Activated naive CD4-positive, alpha-beta T cell treated with anti-CD3 and anti-CD28 coated beads, Interleukin-2, amount 50 U/mL, for 24 hours (primary cell): Measurements from ENCODE around the gene CRB2.

ENCODE experiments used
- H3K27ac Mint-ChIP-seq: one replicate; pipeline ENCODE4 v1.8.0; 2021; ENCODE audit warnings: mild to moderate bottlenecking, mixed read lengths
- H3K27me3 Mint-ChIP-seq: one replicate; pipeline ENCODE4 v1.8.0; 2021; ENCODE audit warnings: mixed read lengths
- H3K36me3 Mint-ChIP-seq: one replicate; pipeline ENCODE4 v1.8.0; 2021; ENCODE audit warnings: mixed read lengths
- H3K4me1 Mint-ChIP-seq: one replicate; pipeline ENCODE4 v1.8.0; 2021; ENCODE audit warnings: mixed read lengths
- H3K4me3 Mint-ChIP-seq: one replicate; pipeline ENCODE4 v1.8.0; 2021; ENCODE audit warnings: mild to moderate bottlenecking, mixed read lengths
- H3K9me3 Mint-ChIP-seq: one replicate; pipeline ENCODE4 v1.8.0; 2021; ENCODE audit warnings: mixed read lengths

The CRB2 gene

DNA sequence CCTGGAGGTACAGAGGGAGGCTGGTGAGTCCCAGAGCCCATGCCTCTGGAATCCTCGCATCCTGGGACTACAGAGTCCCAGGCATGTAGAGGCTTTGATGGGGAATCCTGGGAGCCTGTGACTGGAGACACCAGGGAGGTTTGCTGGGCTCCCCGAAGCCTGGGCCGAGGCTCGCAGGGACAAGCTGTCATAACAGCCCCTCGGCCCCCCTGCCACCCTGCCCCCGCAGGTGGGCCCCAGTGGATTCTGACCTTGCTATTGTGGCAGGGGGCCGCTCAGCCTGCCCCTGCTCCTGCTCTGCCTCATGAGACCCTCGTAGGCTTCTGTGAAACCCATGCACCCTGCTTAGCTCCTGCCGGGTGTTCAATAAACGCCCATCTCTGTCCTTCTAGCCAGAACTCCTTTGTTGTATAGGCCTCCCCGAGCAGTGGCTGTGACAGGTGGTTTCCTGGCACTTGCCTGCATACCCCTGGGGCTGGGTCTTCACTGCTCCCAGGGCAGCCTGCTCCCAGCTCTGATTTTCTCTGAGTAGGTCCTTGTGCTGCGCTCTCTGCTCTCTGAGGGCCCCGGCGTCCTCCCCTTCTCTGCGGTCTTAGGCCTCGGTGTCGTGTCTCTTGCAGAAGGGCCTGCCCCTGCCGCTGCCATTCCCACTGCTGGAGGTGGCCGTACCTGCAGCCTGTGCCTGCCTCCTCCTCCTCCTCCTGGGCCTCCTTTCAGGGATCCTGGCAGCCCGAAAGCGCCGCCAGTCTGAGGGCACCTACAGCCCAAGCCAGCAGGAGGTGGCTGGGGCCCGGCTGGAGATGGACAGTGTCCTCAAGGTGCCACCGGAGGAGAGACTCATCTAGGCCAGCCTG, 20.4 kb downstream of the CRB2 start:
- Mint-ChIP-seq H3K4me3 (no peak overlapping the region), H3K9me3 (no peaks in the 10 kb centered on the region), H3K4me1 (peaks cover 13% of the 10 kb centered on the region), H3K27ac (no peak overlapping the region), H3K27me3 (peaks cover 22% of the 10 kb centered on the region), H3K36me3 (no peaks in the 10 kb centered on the region)

DNA sequence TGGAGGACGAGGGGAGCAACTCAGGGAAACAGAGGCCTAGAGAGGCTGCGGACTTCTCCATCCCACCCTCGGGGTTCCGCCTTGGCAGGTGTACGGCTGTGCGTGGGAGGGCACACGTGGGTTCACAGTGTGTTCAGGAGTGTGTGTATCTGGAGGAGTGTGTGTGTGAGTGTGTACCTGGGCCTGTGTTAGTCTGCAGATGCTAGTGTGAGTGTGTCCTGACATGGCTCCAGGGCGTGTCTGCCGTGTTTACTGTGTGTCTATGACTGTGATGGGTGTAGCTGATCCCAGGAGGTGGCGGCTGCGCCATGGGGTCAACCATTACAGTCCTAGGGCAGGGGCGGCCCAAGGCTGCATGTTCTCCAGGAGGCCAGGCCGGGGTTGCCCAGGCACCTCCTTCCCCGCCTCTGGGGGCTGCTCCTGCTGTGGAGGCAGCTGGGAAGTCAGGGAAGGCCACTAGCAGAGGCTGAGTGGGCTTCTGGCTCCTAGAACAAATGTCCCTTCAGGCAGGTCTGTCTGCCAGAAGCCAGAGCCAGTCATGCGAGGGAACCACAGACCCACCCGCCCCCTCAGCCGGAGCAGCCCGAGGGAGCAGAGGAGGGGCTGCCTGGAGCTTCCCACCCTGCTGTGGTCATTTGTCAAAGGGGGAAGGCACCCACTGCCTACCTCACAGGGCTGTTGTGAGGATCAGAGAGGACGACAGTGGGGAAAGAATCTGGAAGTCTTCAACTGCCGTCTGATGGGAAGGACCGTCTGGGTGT, 21.4 kb downstream of the CRB2 start:
- Mint-ChIP-seq H3K4me1 (peaks cover 11% of the 10 kb centered on the region), H3K9me3 (no peaks in the 10 kb centered on the region), H3K27ac (no peak overlapping the region), H3K27me3 (peaks cover 14% of the 10 kb centered on the region), H3K36me3 (no peaks in the 10 kb centered on the region), H3K4me3 (no peak overlapping the region)

DNA sequence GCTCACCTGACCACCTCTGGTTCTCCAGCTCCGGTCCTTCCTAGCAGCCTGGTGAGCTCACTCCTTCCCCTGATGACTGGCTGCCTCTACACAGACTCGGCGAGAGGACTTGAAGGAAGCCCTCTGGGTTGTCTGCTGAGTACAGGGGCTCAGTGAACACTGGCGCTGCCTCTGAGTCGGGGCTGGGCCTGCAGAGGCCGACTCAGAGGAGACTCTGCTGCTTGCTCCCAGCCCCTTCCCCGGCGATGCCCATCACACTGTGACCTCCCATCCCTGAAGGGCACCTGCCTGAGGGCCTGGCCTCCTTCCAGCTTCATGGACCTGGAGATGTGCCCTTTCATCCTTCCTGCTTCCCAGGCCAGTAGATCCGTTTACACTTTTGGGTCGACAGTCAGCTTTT, 22.0 kb downstream of the CRB2 start:
- Mint-ChIP-seq H3K36me3 (no peaks in the 10 kb centered on the region), H3K4me3 (no peak overlapping the region), H3K9me3 (no peaks in the 10 kb centered on the region), H3K4me1 (peaks cover 7% of the 10 kb centered on the region), H3K27me3 (peaks cover 10% of the 10 kb centered on the region), H3K27ac (no peak overlapping the region)

DNA sequence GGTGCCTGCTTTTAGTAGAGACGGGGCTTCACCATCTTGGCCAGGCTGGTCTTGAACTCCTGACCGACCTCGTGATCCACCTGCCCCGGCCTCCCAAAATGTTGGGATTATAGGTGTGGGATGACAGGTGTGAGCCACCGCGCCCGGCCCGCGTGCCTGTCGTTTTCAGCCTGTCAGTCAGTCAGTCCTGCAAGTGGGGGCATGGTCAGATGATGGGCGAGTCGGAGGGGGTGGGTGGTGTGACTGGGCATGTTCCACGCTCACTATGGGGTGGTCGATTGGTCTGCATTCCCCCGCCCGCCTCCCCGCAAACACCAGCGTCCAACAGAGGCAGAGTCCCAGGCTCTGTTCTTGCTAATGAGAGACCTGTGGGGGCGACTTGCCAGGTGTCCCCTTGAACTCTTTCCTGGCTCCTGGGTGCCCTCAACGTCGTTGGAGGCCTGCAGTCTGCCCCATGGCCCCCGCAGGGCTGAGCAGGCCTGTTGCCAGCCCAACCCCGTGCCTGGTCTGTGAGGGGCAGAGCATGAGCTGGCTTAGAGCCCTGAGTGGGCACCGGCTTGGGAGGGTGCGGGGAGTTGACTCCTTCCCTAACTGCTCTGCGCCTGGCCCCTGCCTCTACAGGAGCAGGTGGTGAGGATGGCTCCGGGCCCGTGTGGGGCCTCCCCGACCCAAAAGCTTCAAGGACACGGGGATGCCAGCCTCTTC, 23.1 kb downstream of the CRB2 start:
- H3K36me3 Mint-ChIP-seq = no peaks in the 10 kb centered on the region

DNA sequence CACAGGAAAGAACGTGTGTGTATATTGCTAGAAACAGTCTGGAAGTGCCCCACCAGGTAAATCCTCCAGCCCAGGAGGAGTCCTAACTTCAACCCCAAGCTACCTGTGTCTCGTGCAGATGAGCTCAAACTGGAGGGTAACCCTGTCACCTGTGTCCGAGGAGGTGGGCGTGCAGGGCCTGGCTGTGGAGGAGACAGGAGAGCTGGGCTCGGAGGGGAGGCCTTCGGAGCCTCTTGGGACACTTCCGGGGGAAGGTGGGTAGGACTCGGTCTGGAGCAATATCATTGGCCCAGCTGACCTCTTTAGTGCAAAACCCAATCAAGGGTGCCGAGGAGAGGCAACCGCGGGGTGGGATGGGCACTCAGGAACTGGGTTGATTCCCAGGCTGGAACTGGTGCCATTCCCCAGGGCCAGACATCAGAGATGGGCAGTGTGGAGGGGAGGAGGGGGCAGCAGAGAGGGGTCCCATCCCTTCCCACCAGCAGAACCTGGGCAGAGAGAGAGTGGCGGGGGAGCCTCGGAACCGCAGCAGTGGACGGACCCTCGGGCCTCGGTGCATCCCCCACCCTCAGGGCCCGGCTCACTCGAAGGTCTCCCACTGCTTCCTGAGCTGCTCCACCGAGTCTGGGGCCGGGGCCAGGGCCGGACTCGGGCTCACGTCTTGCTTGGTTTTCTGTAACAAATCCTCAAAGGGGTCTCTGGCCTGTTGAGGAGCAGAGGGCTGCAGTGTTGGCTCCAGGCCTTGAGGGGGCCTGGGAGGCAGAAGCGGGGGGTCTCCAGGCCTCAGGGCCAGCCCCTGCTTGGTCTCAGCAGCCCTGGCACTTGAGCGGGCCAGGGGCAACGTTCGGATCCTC, 25.1 kb downstream of the CRB2 start:
- H3K9me3 Mint-ChIP-seq = no peaks in the 10 kb centered on the region
- H3K27me3 Mint-ChIP-seq = peaks cover 2% of the 10 kb centered on the region
- no peak overlapping the region for H3K4me3 Mint-ChIP-seq
- no peaks in the 10 kb centered on the region for H3K4me1 Mint-ChIP-seq
- H3K27ac Mint-ChIP-seq = no peak overlapping the region
- no peaks in the 10 kb centered on the region for H3K36me3 Mint-ChIP-seq

More for the DNA sequence above, 23.1 kb downstream of the CRB2 start:
- H3K4me3 Mint-ChIP-seq = no peak overlapping the region
- H3K9me3 Mint-ChIP-seq = no peaks in the 10 kb centered on the region
- peaks cover 9% of the 10 kb centered on the region for H3K27me3 Mint-ChIP-seq
- no peak overlapping the region for H3K27ac Mint-ChIP-seq
- H3K4me1 Mint-ChIP-seq = peaks cover 7% of the 10 kb centered on the region

DNA sequence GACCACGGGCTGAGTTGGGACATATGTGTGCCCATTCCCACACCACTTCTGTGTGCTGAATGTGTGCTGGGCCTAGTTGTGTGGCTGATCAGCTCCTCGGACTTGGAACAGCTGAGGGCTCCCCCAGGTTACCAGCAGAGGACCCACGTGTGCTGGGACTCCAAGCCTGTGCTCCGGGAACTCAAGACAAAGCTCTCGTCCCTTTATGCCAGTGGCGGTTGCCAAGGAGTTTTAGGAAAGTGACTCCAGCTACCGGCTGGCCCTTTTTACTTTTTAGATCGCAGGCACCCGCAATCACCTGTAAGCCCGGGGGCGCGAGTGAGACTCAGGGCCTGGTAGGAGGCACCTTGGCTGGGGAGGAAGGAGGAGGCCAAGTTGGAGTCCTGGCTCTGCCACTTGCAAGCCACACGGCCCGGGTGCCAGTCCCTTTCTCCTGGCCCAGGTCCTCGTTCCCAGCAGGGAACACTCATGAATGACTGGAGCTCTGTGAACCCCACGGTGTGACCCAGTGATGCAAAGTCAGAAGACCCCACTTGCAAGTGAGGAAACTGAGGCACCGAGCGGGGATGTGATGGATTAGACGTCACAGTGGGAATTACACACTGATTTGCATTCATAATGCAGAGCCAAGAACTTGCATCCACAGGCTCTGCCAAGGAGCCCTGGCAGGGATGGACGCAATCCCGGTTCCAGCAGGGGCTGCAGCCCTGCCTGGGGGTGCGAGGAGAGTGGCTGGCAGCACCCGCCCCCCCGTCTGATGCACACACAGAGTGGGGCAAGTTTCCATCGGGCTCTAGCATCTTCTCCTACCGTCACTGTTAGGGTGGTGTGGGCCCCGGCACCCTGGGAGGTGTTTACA, 26.9 kb downstream of the CRB2 start:
- Mint-ChIP-seq H3K9me3 (no peaks in the 10 kb centered on the region), H3K27me3 (no peaks in the 10 kb centered on the region), H3K4me3 (no peak overlapping the region), H3K4me1 (no peaks in the 10 kb centered on the region), H3K36me3 (no peaks in the 10 kb centered on the region), H3K27ac (no peak overlapping the region)

DNA sequence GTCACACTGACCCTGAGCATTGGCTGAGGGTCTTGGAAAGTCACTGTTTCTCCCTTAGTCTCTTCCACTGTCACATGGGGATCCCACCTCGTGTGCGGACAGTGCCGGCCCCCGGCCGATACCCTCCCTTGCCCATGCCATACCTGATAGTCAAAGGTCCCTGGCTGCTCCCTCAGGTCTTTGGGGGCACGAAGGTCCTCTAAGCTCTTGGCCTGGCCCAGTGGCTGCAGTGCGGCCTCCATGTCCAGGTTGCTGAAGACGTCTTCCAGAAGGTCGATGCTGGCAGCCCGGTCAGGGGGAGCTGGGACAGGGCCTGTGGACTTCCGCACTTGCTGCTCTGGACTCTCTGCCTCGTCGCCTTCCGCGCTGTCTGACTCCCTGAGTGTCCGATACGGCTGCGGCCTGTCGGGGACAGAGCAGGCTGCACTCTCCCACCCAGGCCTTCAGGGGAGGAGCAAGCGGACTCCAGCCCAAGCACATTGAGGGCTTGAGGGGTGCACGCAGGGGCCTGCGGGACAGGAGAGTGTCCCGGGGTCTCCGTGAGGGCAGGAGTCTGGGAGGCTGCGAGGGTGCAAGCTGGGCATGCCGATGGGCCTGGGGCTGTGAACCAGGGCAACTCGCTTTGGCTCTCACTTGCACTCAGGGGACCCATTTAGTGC, 27.6 kb downstream of the CRB2 start:
- H3K27ac Mint-ChIP-seq = no peak overlapping the region
- H3K36me3 Mint-ChIP-seq = no peaks in the 10 kb centered on the region
- no peak overlapping the region for H3K4me3 Mint-ChIP-seq
- H3K9me3 Mint-ChIP-seq = no peaks in the 10 kb centered on the region
- no peaks in the 10 kb centered on the region for H3K4me1 Mint-ChIP-seq
- no peaks in the 10 kb centered on the region for H3K27me3 Mint-ChIP-seq

DNA sequence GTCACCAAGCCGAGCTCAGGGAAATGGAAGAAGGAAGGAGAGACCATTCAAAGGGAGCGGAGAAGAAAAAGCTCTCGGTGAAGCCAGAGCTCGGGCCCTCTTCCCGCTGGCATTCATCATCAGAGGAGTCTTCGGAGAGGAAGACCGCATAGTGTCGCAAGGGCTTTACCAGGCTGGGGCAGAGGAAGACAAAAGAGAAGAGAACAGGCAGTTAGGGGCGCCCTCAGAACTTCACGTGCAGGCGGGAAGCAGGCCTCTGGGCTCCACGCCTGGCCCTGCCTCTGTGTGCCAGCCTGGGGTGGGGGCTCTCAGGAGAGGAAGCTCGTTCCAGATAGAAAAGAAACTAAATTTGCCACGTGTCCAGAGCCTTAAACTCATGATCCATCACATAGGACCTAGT, 31.7 kb downstream of the CRB2 start:
- Mint-ChIP-seq H3K9me3 (no peaks in the 10 kb centered on the region), H3K4me1 (no peaks in the 10 kb centered on the region), H3K27me3 (no peaks in the 10 kb centered on the region)

DNA sequence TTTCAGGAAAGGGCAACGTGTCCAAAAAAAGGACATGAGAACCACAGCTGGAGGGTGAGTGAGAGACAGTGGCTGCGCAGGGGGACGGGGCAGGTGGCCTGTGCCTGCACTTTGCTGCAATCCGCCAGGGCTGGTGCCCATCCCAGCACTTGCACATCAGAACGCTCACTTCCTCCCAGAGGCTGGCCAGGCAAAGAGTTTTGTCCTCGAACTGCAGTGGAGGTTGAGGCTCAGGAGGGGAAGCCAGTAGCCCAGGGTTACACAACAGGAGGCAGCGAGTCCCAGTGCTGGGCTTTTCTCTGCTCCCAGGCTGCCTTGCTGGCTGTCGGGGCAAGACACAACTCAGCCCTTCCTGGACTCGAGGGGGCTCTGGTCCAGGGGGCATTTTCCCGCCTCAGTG, 33.1 kb downstream of the CRB2 start:
- Mint-ChIP-seq H3K4me3 (no peak overlapping the region), H3K9me3 (no peaks in the 10 kb centered on the region), H3K27me3 (no peaks in the 10 kb centered on the region), H3K4me1 (no peaks in the 10 kb centered on the region), H3K27ac (no peak overlapping the region), H3K36me3 (no peaks in the 10 kb centered on the region)

More for the DNA sequence above, 31.7 kb downstream of the CRB2 start:
- H3K4me3 Mint-ChIP-seq = no peak overlapping the region
- H3K27ac Mint-ChIP-seq = no peak overlapping the region
- no peaks in the 10 kb centered on the region for H3K36me3 Mint-ChIP-seq

DNA sequence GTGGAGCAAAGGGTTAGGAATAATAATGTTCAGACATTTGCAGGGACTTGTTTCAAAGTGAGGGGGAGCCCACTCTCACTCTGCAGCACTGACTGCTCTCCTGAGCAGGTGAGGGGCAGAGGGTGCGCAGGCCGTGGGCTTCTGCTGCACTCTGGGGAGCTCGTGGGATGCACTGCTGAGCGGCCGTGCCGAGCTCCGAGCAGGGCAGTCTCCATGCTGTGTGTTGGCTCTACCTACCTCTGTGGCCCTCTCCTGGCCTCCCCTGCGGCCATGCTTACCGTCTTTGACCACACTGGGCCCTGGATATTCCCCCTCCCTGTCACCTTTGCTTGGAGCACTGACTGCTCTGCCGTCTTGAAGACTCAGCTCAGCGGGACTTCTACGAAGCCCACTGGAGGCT, 33.7 kb downstream of the CRB2 start:
- no peaks in the 10 kb centered on the region for H3K4me1 Mint-ChIP-seq
- H3K27ac Mint-ChIP-seq = peak overlapping the region; percentile 62
- H3K9me3 Mint-ChIP-seq = no peaks in the 10 kb centered on the region

DNA sequence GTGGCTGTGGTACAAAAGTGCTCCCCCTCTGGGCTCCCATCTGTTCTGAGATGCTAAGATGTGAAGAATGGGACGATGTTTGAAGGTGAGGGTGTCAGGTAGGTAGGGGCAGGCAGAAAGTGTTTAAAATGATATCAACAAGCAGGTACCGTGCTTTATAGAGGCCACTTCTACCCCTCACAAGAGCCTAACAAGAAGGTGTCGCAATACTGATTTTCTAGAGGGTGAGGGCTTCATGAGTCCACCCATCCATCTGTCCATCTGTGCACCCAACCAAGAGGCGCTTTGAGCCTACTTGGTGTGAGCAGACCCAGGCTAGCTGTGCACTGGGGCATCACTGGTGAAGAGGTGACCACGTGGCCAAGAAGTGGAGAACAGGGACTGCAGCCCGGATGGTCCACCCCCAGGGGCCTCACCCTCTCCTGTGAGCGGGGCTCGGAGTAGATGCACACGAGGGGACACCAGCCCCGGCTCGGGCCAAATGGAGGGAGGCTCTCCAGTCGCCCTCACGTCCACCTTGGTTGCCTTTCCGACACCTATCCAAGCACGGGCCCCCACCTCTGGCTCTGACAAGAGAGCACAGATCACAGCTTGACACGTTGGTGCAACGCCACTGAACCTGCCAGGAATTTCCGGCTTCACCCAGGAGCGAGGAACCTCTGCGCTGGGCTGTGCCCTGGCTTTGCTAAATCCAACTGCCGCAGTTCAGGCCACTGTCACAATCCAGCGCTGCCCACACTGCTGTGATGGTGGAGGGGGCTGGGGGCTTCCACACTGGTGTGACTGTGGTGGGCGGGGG, 34.5 kb downstream of the CRB2 start:
- Mint-ChIP-seq H3K27me3 (no peaks in the 10 kb centered on the region), H3K4me1 (no peaks in the 10 kb centered on the region), H3K27ac (no peak overlapping the region), H3K36me3 (peaks cover 1% of the 10 kb centered on the region), H3K9me3 (no peaks in the 10 kb centered on the region), H3K4me3 (no peak overlapping the region)

More for the DNA sequence above, 33.7 kb downstream of the CRB2 start:
- peaks cover 1% of the 10 kb centered on the region for H3K36me3 Mint-ChIP-seq
- H3K4me3 Mint-ChIP-seq = no peak overlapping the region
- H3K27me3 Mint-ChIP-seq = no peaks in the 10 kb centered on the region

DNA sequence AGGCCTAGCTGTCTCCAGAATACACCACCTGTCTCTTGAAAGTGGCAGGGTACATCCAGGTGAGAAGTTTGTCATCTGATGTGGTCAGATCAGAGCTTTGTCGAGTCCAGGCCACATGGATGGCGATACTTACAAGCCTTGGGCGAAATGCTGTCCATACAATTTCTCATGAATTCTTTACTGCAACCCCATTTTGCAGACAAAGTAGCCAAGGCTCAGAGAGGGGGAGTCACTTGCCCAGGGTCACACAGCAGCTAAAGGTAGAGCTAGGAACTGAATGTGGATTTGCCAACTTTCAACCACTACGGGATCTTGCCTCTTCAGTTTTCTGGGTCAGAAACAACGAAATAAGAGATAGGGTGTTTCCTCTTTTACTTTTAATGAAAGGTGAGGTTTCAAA, 35.2 kb downstream of the CRB2 start:
- no peaks in the 10 kb centered on the region for H3K4me1 Mint-ChIP-seq
- H3K27ac Mint-ChIP-seq = no peak overlapping the region
- H3K9me3 Mint-ChIP-seq = no peaks in the 10 kb centered on the region
- peaks cover 3% of the 10 kb centered on the region for H3K36me3 Mint-ChIP-seq
- H3K4me3 Mint-ChIP-seq = no peak overlapping the region
- no peaks in the 10 kb centered on the region for H3K27me3 Mint-ChIP-seq

DNA sequence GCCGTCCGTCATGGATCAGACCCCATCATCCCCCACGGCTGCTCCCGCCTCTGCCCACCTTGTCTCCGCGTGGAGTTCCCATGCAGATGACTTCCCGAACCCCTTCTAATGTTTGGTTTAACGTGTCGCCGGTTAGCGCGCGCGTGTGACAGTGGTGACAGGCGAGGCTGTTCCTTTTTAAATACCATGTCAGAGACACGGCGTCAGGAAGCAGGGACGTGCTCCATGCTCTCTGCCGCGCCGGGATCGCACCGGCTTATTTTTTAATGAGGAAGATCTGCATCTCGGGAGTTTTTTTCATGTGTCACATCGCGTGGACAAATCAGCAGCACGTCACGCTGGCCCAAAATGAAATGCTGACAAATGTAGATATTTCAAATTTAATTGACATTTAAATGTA, 35.9 kb downstream of the CRB2 start:
- H3K9me3 Mint-ChIP-seq = no peaks in the 10 kb centered on the region
- no peaks in the 10 kb centered on the region for H3K4me1 Mint-ChIP-seq
- no peak overlapping the region for H3K4me3 Mint-ChIP-seq
- H3K36me3 Mint-ChIP-seq = peaks cover 3% of the 10 kb centered on the region
- H3K27ac Mint-ChIP-seq = no peak overlapping the region
- H3K27me3 Mint-ChIP-seq = no peaks in the 10 kb centered on the region
